Hindlimb muscle (tissue), 1 donor: Measurements from ENCODE around the gene VPS16. TPM values are rescaled to one million over a fixed set of nuclear protein-coding genes. Genes with fewer than 3 reads are reported as not detected.
"Not testable (repeated sequence)": the region's sequence is repeated elsewhere in the genome, so short reads cannot be mapped to it uniquely, and the experiment has no call there.

Experiments
- DNase-seq: peaks from one replicate; pipeline ENCODE4 v3.0.0-alpha.2; 2013
- polyA plus RNA-seq: library from polyadenylated mRNA; unstranded; fragments of 120-200 nt; gene quantifications from one replicate; pipeline ENCODE4 v1.2.1, GENCODE V29; 2013; ENCODE audit not compliant: insufficient read length

Gene VPS16
- polyA plus RNA-seq, 1 donor = 24.7 TPM

DNA sequence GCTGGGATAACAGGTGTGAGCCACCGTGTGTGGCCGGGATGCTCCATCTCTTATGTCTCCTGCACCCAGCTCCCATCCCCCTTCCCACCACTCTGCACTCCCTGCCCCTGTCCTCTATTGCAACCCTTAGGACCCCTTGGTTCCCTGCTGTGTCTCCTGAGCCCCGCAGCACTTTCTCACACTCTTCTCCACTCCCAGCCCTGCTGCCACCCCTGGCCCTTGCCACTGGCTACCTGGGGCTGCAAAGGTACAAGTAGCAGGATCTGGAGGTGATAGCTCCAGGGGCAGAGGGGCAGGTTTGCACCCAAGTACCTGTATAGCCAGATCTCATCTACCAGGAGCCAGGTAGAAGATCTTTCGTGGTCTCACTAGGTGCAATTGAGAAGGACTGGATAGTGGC is 33.5 kb upstream of the VPS16 start:
- DNase-seq = no peak

DNA sequence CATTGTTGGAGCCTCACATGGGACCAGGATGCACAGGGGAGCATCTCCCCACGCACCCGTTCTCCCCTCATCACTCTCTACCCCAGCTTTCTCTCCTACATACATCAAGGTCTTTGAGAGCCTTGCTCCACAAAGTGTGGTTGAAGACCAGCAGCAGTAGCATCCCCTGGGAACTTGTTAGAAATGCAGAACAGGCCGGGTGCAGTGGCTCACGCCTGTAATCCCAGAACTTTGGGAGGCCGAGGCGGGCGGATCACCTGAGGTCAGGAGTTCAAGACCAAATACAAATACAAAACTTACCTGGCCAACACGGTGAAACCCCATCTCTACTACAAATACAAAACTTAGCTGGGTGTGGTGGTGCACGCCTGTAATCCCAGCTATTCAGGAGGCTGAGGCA is 32.6 kb upstream of the VPS16 start:
- not testable (repeated sequence) for DNase-seq

DNA sequence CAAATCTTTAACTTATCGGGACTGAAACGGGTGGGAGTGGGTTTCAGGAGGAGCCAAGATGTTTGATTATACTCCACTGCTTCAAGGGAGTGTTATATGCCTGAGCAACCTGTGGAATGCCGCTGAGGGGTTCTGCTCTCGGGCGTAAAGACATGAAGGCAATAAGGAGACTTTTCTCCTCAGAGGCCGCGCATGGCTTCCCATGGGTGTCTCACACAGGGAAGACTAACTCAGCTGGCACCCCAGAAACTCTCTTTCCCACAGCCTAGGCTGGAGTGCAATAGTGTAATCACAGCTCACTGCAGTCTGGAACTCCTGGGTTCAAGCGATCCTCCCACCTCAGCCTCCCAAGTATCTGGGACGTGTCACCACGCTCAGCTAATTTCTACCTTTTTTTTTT is 30.9 kb upstream of the VPS16 start:
- no peak for DNase-seq

DNA sequence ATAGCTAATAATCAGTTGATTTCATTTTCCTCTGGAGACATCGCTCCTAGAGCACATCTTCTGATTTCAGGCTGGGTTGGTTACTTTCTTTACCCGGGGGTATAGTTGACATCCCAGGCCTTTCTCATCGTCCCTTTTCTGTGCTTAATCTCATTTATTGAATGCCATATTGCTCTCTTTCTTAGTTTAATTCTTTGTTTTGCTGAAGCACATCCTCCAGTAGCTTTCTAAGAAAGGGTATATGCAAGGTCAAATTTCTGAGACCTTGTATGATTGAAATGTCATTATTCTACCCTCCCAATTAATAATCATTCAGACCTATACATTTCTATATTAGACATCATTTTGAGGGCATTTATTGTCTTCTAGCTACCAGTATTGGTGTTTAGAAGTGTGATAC is 28.4 kb upstream of the VPS16 start:
- DNase-seq = no peak

DNA sequence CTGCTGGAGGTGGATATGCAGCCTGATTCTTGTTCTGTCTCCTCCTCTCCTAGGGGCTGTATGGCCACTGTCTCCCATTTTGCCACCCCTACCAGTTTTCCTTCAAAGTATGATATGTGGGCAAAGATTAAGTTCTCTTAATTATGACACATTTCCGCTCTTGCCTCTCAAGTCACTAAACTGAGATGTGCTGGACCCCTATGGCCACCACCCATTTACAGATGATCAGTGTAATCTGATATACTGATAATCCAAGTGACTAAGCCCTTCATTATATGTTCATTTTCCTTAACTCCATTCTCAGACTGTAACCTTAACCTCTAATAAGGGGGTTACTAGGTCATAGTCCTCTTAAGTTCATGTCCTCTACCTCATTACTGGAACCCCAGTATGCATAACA is 26.5 kb upstream of the VPS16 start:
- no peak for DNase-seq

DNA sequence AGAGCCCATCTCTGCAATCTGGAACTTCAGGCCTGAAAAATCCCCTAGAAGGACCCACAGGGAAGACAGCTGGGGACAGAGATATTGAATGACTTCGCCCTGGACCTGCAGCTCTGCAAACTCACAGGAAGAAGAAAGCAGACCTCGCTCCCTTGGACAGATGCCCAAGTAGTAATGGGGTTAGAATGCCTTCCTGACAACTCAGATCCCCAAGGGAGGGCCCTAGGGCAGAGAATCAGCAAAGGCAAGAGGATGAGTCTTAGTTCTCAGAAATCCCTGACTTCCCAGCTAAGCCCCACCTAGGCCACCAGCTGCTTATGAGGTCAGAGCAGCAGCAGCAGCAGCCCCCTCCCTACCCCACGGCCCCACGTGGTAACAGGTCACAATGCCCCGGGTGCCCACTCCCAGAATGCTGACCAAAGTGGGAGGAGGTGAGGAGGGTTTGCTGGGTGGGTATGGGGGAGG is 25.9 kb upstream of the VPS16 start, which contains the start of gene C20orf141:
Gene C20orf141 (plus strand): TSS at position 401 of the 465 bp plus-strand sequence. CDS start 198 bp downstream, outside the sequence.
- DNase-seq = no peak

DNA sequence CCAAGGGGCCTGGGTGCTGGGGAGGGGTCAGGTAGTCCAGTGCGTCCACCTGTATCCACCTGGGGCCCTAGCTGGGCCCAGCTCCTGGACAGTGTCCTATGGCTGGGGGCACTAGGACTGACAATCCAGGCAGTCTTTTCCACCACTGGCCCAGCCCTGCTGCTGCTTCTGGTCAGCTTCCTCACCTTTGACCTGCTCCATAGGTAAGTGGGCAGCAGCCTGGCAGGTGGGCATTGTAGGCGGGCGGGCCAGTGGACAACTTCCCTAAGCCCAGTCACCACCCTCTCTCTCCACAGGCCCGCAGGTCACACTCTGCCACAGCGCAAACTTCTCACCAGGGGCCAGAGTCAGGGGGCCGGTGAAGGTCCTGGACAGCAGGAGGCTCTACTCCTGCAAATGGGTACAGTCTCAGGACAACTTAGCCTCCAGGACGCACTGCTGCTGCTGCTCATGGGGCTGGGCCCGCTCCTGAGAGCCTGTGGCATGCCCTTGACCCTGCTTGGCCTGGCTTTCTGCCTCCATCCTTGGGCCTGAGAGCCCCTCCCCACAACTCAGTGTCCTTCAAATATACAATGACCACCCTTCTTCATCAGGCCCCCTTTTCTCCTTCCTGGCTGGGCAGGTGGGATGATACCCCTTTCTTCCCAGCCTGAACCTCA is 25.2 kb upstream of the VPS16 start:
- no peak for DNase-seq

DNA sequence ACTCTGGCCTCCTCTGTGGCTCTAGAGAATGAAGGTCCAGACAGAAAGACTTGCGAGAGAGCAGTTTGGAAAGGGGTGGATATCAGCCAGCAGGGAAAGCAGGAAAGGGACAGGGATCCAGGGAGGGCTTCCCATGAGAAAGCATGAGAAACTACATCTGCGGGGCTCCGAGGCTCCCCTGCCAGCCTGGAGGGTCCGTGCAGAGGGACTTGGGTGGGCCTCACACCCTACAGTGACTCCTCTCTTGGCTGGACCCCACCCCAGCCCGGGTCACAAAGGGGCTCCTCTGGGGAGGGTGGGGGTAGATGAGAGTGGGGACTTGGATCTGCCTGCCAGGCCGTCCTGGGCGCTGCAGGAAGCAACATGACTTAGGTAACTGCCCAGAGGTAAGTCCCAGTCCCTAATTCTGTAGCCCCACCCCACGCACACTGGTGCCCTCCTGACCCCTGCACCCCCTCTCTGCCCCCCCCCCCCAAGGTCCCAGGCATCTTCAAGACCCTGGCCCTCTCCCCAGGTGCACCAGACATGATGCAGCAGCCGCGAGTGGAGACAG is 24.4 kb upstream of the VPS16 start, which contains the start of gene TMEM239:
Gene TMEM239 (plus strand): TSS at position 335 of the 553 bp plus-strand sequence. CDS start 191 bp downstream, at position 526.
- no peak for DNase-seq

DNA sequence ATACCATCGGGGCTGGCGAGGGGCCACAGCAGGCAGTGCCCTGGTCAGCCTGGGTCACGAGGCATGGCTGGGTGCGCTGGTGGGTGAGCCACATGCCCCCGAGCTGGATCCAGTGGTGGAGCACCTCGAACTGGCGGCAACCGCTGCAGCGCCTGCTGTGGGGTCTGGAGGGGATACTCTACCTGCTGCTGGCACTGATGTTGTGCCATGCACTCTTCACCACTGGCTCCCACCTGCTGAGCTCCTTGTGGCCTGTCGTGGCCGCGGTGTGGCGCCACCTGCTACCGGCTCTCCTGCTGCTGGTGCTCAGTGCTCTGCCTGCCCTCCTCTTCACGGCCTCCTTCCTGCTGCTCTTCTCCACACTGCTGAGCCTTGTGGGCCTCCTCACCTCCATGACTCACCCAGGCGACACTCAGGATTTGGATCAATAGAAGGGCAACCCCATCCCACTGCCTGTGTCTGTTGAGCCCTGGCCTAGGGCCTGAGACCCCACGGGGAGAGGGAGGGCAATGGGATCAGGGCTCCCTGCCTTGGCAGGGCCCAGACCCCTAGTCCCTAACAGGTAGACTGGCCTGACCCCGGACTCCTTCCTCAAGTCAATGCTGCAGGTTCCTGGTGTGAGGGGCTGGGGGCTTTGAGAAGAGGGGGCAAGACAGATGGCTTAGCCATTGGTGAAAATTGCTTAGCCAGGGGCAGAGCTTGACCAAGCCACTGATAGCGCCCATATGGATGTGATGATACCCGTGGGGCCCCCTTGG is 23.8 kb upstream of the VPS16 start:
- no peak for DNase-seq

DNA sequence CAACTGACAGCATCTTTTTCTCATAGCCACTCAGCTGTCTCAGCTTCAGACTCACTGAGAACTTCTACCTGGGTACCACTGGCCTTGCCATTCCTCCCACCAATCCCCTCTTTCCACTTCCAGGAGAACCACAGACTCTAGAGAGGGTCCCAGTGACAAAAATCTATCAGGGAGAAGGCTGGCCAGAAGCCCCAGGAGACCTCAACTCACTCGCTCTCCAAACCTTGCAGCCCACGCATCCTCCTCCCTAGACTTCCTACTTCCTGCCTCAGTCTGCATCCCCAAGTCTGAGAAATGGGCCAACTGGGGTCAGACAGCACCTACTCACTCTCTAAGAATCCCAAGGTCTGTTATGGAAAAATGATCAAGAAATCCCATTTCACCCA is 23.2 kb upstream of the VPS16 start:
- DNase-seq = no peak

DNA sequence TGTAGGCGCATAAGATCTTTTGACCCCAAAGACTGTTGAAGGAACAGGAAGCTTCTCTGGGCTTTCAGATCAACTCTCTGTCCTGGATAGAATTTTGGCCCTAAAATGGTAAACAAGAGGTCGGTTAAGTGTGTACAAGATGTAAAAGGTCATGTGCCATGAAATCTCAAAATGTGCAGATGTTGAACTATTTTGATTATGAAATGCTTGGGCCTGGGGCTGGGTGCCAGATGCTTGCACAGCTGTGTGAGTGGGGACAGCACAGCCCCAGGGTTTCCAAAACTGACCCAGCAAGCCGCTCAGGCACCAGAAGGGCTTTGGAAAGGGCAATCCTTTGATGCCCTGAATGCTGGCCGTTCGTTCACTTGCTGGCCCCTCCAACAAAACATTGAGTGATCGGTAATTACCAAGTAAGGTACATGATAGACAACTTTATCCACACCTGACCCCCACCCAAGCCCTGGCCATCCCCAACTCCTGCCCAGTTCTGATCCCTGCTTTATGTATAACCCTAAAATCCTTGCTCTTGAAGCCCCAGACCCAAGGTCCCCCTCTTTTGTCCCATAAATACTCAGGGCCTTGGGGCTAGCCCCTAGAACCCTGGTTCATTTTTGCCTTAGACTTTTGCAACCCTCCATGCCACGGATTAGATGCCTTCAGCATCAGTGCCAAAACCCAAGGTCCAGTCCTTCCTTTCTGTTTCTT is 22.5 kb upstream of the VPS16 start:
- no peak for DNase-seq

DNA sequence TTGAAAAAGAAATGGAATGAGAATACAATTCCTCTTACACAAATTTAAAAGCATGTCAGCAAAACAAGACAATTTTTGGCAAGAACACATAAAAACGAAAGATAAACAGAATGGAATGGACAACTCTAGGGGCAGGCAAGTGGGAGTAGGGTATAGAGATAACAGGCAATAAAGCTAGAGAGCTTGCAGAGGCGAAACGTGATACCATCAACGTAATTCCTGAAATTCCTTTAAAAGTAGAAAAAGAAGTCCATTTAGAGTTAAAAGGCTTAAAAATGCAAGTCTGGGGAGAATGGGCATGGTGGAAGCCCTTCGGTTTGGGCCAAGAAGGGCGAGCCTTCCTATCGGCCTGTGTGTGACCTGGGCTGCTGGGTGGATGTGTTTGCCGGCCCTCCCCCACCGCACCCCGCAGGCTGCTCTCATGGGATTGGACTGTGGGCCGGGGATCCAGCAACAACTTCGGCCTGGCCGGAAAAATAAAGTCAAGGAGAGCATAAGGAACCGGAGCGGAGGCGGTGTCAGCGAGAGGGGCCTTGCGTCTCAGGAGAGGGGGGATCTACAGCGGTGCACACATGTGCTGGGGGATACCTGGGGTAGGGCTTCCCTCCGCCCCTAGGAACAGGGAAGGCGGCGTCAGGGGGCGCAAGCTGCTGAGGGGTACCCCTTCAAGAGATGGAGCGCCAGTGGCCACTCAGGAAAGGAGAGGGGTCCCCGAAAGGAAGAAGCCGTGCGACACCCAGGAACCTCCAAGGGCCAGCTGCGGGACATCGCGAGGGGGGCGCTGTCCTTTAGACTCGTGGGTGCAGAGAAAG is 20.3 kb upstream of the VPS16 start:
- no peak for DNase-seq

DNA sequence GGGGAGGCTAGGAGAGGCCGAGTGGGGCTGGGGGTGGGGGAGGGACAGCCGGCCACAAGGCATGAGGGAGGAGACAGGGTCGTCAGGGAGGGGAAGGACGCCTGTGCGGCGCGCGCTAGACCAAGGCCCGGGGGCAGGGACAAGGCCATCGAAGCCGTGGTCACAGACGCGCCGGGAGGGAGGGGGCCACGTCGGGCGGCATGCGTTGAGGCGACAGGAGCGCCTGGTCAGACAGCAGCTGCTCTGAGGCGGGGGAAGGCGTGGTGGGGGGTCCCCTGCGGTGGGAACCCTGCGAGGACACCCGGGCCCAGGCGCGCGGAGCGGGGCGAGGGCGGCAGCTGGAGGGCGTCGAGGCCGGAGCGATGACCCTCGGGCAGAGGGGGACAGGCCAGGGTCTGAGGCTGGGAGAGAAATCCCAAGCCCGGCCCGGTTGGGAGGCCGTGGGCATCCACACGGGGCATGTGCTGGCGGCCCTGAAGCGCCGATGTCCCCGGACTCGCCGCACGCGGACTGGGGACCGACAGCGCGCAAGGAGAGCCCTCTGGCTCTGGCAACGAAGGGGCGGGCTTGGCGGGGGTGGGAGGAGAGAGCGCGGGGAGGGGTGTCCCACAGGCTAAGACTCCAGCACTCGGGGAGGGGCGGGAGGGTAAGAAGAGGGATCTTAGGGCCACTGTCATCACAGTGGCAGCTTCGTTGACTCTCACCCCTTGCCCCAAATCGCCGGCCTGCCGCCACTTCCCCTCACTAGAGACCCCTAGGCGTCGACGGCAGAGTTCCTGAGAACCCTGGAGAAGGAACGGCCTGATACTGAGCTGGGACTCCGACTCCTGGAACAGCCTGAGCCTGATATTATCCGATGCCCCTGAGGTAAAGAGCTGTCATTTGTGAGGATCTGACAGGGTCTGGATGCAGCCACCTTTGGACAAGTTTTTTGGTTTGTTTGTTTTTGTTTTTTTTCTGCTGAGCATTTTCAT is 19.4 kb upstream of the VPS16 start:
- no peak for DNase-seq

DNA sequence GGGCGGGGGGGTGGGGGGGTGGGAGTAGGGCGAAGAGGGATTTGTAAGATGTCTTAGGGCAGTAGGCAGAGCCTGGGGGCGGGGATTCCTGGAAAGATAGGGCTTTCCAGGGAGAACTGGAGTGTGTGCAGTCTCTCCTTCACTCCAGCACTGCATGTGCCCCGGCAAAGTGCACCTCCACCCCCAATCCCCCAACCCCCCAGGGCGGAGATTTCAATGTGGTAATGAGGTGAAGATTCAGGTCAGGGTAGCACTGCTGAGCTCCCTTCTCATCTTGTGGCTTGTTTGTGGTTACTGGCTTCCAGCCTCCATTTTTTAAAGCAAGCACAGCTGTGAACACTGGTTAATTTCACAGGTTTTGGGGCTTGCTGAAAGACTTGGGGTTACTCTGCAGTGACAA is 18.5 kb upstream of the VPS16 start:
- no peak for DNase-seq

DNA sequence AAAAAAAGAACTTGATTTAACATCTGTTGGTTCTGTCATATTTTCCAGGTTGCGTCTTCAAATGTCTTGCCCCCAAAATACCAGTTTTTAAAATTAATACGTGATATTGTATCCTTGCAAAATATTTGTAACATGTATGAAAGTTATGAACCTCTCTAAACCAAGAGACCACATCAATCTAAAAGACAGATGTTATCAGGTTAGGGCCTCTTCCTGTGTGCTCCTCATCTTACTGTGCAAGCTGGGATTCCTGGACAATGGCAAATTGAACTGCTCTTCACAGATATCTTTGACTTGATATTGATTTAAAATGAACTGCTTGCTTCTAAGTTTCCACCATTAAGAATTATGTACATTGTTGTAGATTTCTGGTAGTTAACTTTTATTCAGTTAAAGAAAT is 14.8 kb upstream of the VPS16 start:
- no peak for DNase-seq

DNA sequence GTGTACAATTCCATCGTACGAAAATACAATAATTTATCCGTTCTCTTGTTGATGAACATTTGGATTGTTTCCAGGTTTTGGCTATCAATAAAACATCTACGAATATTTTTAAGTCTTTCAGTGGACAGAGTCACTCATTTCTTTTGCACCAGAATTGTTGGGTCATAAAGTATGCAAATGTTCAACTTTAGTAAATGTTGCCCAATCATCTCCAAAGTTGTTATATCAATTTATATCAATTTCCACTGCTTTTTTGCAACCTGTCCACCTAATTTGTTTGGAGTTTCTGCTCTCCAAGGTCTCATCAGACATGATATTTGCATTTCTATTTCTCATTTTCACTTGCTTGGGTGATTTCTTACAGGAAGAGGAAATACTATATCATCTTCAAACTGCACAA is 13.9 kb upstream of the VPS16 start:
- DNase-seq = no peak

DNA sequence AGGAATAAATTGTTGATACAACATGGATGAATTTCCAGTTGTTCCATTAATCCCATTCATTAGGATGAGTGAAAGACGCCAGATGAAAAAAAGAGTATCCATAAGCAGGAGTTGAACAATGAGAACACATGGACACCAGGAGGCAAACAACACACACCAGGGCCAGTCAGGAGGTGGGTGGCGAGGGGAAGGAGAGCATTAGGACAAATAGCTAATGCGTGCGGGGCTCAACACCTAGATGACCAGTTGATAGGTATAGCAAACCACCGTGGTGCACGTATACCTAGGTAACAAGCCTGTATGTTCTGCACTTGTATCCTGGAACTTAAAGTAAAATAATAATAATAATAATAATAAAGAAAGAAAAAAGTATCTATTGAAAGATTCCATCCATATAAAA is 11.2 kb upstream of the VPS16 start:
- no peak for DNase-seq

DNA sequence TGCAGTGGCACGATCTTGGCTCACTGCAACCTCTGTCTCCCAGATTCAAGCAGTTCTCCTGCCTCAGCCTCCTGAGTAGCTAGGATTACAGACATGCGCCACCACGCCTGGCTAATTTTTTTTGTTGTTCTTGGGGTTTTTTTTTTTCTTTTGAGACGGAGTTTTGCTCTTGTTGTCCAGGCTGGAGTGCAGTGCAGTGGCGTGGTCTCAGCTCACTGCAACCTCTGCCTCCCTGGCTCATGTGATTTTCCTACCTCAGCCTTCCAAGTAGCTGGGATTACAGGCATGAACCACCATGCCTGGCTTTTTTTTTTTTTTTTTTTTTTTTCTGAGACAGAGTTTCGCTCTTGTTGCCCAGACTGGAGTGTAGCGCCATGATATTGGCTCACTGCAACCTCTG is 9.3 kb upstream of the VPS16 start:
- not testable (repeated sequence) for DNase-seq

DNA sequence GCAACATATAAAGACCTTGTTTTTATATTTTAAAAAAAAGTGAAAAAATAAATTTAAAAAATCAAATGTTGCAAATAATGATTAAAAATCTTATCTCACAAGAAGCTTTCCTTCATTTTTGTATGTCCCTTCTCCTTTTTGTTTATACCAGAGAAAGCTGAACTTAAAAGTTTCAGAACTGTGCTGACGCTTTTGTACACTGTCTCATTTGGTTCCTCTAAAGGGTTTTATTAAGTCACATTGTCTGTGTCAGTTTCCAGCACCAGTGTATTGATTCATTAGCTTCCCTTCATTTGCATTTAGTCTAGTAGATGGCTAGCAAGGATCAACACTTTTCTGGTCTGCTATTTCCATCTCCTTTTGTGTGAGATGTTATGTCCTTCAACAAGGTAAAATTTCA is 6.8 kb upstream of the VPS16 start:
- no peak for DNase-seq

DNA sequence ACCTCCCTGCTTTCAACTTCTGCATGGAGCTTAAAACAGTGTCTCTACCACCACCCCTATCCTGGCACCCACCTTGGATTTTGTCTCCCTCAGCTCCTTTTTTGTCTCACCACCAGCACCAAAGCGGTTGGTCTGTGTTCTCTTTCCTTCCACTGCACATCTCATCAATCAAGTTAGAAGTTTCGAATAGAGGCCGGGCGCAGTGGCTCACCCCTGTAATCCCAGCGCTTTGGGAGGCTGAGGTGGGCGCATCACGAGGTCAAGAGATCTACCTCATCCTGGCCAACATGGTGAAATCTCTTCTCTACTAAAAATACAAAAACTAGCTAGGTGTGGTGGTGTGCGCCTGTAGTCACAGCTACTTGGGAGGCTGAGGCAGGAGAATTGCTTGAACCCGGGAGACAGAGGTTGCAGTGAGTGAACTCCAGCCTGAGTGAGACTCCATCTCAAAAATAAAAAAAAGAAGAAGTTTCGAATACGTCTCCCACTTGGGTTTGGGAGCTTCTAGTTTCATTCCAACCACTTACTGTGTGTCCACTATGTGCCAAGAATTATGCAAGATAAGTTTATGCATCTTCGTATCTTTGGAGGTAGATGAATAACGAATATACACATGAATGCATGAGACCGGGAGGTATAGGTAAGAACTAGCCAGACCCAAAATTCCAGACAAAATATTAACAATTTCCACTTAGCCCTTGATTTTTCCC is 6.0 kb upstream of the VPS16 start:
- DNase-seq = no peak
